HT1080 (cell line): ENCODE data around the gene IFTAP. TPM values are rescaled to one million over a fixed set of nuclear protein-coding genes. Genes with fewer than 3 reads are reported as not detected.
"Not testable (repeated sequence)": the region's sequence is repeated elsewhere in the genome, so short reads cannot be mapped to it uniquely, and the experiment has no call there.

Source experiments
- DNase-seq: peaks from one replicate; pipeline ENCODE4 v3.0.0-alpha.2; 2015; ENCODE audit warnings: low read depth
- polyA plus RNA-seq, 2 experiments: library from polyadenylated mRNA; depleted of rRNA; stranded (reverse); fragments of >200 nt; gene quantifications; 2 replicates each; pipeline ENCODE4 v1.2.3, GENCODE V29; 2015
- total RNA-seq: library from RNA; depleted of rRNA; stranded (reverse); fragments of >200 nt; shearing (Covaris generic); gene quantifications from 2 replicates; pipeline ENCODE4 v1.2.3, GENCODE V29; 2014; rRNA removed

The IFTAP gene
- total RNA-seq, result 15.9 and 16.5 TPM in 2 replicates
- polyA plus RNA-seq (2015; cell fraction: cytosol; rRNA removed), result 27.7 and 37.5 TPM in 2 replicates
- 10.7 and 40.9 TPM in 2 replicates for polyA plus RNA-seq (2015; cell fraction: nucleus; rRNA removed)

- peak; percentile 95 for DNase-seq
Observed at GRCh38 chr11:36594316-36594989, at the start of gene IFTAP. Gene IFTAP, plus strand, starts transcription at chr11:36594502. Its CDS starts 15,602 bp downstream, at chr11:36610104.

GRCh38 chr11:36550385-36551115 is 43.8 kb upstream of the IFTAP start:
- DNase-seq, result no peak

DNA sequence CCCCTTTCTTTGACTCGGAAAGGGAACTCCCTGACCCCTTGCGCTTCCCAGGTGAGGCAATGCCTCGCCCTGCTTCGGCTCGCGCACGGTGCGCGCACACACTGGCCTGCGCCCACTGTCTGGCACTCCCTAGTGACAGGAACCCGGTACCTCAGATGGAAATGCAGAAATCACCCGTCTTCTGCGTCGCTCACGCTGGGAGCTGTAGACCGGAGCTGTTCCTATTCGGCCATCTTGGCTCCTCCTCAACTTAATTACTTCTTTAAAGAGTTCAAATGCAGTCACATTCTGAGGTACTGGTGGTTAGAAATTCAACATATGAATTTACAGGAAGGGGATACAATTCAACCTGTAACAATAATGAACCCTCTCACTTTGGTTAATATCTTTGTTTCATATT is 36.9 kb upstream of the IFTAP start:
- DNase-seq, result not testable (repeated sequence)

- DNase-seq, result no peak
Observed at GRCh38 chr11:36557991-36558390, 36.3 kb upstream of the IFTAP start.

GRCh38 chr11:36558571-36559413 is 35.5 kb upstream of the IFTAP start:
- no peak for DNase-seq

DNA sequence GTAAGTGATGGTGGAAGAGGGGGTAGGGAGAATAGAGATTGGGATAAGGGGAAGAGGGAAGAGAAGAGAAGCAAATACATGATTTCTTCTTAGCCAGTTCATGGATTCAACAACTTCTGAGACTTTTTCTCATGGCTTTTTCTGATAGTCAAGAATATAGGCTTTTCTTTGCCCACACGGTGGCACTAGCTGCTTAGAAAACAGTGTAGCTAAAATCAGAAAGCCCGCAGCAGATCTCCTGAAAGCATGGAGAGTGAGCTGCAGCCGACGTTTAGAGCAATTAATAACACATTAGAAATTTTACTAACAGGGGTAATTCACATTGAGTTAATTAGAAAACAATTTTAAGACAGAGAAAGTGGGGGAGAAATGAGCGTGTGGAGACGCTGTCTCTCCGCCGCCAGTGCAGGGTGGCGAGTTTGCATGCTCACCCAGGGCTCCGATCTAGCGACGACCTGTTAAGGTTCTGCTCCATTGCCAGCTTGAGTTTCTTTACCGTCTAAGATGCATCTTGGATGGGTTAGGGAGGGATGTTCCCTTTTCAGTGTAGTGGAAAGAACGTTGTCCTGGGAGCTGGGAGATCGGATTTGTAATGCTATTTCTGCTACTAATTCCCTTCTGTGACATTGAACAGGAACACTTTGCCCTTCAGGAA is 29.8 kb upstream of the IFTAP start:
- DNase-seq, result peak; percentile 40

DNA sequence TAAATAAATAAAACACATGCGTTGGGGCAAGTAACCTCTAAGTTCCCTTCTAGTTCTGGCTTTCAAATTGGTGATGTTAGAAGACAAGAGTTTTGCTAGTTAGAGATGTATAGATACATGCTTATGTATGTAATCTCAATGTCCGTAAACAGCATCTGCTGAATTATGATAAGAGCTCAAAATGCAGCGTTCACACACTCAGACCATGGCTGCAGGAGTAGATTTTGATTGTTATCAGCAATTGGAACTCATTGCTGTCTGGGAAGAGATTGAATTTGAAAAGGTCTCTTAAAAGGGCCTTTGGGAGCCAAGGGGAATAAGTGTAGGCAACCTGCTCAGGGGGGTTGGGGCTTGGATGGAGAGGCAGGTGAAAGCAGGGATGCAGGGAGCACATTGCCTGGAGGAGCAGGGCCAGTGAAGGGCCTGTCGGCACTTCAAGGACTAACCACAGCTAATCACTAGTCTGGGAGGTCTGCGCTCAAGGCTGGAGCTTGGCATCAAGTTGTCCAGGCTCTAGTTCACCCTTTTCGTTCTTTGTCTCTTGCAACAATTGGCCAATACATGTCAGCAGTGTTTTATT is 29.2 kb upstream of the IFTAP start:
- no peak for DNase-seq

DNA sequence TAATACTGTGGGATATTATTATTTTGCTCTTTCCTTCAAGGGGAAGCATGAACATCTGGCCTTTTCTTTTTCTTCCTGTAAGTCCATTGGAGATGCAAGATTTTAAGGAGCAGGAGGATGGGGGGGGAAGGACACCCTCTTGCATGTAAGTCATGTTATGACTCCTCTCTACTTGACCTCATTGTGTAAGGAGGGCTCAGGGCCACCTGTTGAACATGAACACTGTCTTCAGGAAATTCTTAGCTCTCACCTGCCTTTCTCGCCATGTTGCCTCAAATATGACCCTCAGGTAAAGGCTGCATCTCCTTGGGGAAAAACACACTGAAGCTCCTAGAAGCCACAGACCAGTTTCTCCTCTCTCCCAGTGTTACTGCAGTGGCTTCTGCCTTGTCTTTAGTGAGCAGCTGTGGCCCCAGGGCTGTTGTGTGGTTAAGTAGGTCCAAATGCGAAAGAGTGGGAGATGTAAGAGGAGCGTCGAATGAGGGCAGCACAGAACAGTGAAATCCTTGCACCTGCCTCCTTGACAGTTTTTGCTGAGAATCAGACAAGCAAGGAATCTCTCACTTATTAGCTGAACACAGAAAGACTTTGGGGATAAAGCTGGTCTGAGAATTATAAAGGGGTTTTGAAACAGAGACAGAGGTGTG is 27.8 kb upstream of the IFTAP start:
- DNase-seq, result no peak

DNA sequence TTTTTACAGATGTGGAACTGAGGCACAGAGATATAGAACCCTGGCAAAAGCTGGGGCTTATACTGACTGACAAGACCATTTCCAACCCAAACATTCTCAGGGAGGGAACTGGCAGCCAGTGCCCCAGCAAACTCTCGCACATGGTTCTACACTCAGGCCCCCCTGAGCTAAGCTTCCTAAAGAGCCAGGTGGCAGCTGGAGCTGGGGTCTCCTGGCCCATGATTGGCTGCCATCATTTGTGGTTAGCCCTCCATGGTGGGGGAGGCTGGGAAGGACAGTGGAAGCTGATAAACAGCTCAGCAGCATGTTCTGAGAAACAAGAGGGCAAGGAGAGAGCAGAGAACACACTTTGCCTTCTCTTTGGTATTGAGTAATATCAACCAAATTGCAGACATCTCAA is 26.6 kb upstream of the IFTAP start, which contains the start of gene RAG1:
TSS of gene RAG1 (plus strand) at position 314 of the 400 bp plus-strand sequence. CDS start 5,298 bp downstream, outside the sequence.
- no peak for DNase-seq

DNA sequence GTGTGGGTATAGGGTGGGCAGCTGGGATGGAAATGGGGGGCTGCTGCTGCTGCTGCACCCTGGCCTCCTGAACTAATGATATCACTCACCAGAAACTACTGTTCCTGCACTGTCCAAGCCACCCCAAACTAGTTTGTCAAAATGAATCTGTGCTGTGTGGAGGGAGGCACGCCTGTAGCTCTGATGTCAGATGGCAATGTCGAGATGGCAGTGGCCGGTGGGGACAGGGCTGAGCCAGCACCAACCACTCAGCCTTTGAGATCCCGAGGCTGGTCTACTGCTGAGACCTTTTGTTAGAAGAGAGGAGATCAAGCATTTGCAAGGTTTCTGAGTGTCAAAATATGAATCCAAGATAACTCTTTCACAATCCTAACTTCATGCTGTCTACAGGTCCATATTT is 25.2 kb upstream of the IFTAP start:
- DNase-seq, result no peak

- no peak for DNase-seq
Observed at GRCh38 chr11:36574486-36574885, 19.8 kb upstream of the IFTAP start.

DNA sequence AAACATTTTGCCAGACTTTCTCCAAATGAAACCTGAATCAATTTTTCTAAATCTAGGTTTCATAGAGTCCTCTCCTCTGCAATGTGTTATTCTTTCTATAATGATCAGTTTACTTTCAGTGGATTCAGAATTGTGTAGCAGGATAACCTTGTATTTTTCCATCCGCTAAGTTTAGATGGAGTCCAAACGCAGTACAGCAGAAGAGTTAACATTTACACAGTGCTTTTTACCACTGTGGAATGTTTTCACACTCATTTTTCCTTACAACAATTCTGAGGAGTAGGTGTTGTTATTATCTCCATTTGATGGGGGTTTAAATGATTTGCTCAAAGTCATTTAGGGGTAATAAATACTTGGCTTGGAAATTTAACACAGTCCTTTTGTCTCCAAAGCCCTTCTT is 16.9 kb upstream of the IFTAP start:
- no peak for DNase-seq

GRCh38 chr11:36577859-36578258 is 16.4 kb upstream of the IFTAP start:
- DNase-seq, result no peak

GRCh38 chr11:36578458-36578857 is 15.8 kb upstream of the IFTAP start:
- DNase-seq, result no peak

DNA sequence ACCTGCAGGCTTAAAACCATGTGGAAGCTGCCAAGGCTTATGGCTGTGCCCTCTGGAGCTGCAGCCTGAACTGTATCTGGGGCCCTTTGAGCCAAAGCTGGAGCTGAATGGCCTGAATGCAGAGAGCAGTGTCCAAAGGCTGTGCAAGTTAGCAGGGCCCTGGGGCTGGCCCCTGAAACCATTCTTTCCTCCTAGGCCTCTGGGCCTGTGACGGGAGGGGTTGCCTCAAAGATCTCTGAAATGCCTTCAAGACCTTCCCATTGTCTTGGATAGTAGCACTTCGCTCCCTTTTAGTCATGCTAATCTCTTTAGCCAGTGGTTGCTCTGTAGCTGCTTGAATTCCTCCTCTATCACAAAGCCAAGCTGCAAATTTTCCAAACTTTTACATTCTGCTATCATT is 12.8 kb upstream of the IFTAP start:
- no peak for DNase-seq

DNA sequence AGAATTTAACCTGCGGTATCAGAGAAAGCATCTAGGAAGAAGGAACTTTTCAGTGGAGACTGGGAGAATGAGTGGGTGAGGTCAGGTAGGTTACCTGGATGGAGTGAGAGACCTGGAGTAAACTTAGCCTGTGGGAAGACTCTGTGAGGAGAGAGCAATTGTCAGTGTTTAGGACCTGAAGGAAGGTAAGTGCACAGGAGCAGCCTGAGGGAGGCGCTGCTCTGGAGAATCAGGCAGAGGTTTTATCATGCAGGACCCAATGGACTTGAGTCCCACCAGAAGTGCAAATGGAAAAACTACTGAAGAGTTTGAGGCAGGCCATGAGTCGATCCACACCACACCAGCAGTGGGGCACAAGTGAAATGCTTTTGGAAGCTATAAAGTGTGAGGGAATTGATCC is 10.6 kb upstream of the IFTAP start:
- no peak for DNase-seq

GRCh38 chr11:36586543-36586942 is 7.8 kb upstream of the IFTAP start:
- no peak for DNase-seq

- no peak for DNase-seq
Observed at GRCh38 chr11:36588099-36588498, 6.2 kb upstream of the IFTAP start.

GRCh38 chr11:36590513-36590912 is 3.8 kb upstream of the IFTAP start:
- no peak for DNase-seq

GRCh38 chr11:36591433-36591832 is 2.9 kb upstream of the IFTAP start:
- no peak for DNase-seq
